ENCODE measurements around the gene CPPED1. TPM values are rescaled to one million over a fixed set of nuclear protein-coding genes. Genes with fewer than 3 reads are reported as not detected.

The CPPED1 gene
- total and polyA plus RNA-seq, 3 donors from 2014 or later: 34.3 to 84.3 (median 67.5) TPM

- TF ChIP-seq POLR2A (IDR thresholded peaks at IDR 0.05) (no peak), CTCF (IDR thresholded peaks at IDR 0.05) (no peak)
- Histone ChIP-seq H3K9me3 (no peaks in the 10 kb centered on the region), H3K27ac (no peak overlapping the region), H3K4me1 (no peaks in the 10 kb centered on the region), H3K27me3 (no peaks in the 10 kb centered on the region), H3K4me3 (no peak overlapping the region), H3K36me3 (ENCODE audit: low read depth, missing control alignments) (no peaks in the 10 kb centered on the region)
- no peak for DNase-seq
- 93 to 94% methylated on average over 5 of the region's 5 CpGs for WGBS, 2 donors
- intact Hi-C loops (cut with DNase I; ENCODE audit: low total_unique reads): no loop called here
Measured at GRCh38 chr16:12695454-12695853, 108.2 kb downstream of the CPPED1 start.

DNA sequence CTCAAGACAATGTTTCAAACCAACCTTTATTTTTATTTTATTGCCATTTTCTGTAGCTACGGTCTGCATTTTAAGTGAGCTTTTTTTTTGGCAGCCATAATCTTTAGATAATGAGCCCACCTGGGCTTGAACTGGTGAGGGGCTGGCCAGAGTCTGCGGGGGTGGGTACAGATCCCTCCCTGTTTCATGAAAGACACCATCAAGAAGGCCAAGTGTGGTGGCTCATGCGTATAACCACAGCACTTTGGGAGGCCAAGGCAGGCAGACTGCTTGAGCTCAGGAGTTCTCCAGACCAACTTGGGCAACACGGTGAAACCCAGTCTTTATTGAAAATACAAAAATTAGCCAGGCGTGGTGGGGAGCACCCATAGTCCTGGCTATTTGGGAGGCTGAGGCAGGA lies 113.7 kb downstream of the CPPED1 start:
- no peak for TF ChIP-seq CTCF (IDR thresholded peaks at IDR 0.05)
- TF ChIP-seq POLR2A (IDR thresholded peaks at IDR 0.05): no peak
- DNase-seq: no peak
- Histone ChIP-seq H3K27me3 (no peaks in the 10 kb centered on the region), H3K9me3 (no peaks in the 10 kb centered on the region), H3K4me3 (no peak overlapping the region), H3K36me3 (ENCODE audit: low read depth, missing control alignments) (no peaks in the 10 kb centered on the region), H3K4me1 (no peaks in the 10 kb centered on the region), H3K27ac (no peak overlapping the region)
- intact Hi-C loops (cut with DNase I; ENCODE audit: low total_unique reads): no loop called here
- 84 to 87% methylated on average over 4 to 5 of the region's 5 CpGs for WGBS, 2 donors

DNA sequence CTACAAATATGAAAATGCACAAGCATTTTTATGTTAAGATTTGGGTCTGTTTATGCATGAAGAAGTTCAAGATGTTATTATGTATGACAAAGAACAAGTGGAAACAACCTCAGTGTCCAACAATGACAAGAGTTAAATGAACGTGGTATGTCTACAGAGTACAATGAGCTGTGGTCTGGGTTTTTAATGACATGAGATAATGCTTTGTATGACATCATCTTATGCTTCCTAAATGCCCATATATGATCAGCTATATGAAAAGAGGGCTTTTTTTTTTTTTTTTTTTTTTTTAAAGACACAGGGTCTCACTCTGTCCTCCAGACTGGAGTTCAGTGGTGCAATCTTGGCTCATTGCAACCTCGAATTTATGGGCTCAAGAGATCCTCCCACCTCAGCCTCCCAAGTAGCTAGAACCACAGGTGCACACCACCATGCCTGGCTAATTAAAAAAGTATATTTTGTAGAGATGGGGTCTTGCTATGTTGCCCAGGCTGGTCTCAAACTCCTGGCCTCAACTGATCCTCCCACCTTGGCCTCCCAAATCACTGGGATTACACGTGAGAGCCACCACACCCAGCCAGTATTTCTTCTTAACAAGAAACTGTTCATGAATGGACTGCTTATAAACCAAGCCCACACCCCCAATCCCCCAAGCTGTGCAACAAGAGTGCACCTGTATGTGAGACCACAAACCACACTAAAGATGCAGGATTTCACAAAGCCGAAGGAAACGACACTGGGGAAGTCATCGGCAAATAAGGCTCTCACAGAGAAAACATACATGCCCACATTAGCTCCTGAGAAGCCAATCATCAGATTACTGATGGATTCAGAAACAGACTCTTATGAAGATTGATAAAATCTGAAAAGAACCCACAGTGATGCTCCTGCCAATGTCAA lies 114.5 kb downstream of the CPPED1 start:
- Histone ChIP-seq H3K4me1 (no peaks in the 10 kb centered on the region), H3K36me3 (ENCODE audit: low read depth, missing control alignments) (no peaks in the 10 kb centered on the region), H3K27me3 (no peaks in the 10 kb centered on the region), H3K9me3 (no peaks in the 10 kb centered on the region), H3K27ac (no peak overlapping the region), H3K4me3 (no peak overlapping the region)
- TF ChIP-seq POLR2A (IDR thresholded peaks at IDR 0.05) (no peak), CTCF (IDR thresholded peaks at IDR 0.05) (no peak)
- DNase-seq: no peak
- whole genome bisulfite sequencing, 2 donors: 85 to 87% methylated on average over 6 of the region's 6 CpGs
- intact Hi-C loops (cut with DNase I; ENCODE audit: low total_unique reads): no loop called here

DNA sequence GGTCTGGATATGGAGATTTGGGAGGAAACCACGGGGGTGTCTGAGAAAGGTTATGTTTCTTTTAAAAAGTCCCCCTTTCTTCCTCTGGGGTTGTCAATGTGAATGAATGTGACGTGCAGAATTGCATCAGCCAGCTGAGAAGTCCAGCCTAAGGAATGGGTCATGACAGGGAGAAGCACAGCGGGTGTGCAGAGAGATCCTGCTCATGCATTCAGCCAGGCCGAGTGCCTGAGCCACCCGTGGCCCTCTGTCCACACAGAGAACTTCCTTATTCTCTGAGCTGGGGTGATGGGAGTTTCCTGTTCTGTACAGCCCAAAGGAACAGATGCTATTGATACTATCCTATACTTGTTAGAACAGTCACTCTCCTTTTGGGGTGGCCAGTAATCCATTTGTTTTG lies 117.9 kb downstream of the CPPED1 start:
- Histone ChIP-seq H3K9me3 (no peaks in the 10 kb centered on the region), H3K27me3 (no peaks in the 10 kb centered on the region), H3K4me3 (no peak overlapping the region), H3K27ac (no peak overlapping the region), H3K36me3 (ENCODE audit: low read depth, missing control alignments) (no peaks in the 10 kb centered on the region), H3K4me1 (no peaks in the 10 kb centered on the region)
- WGBS, 2 donors: 71 to 78% methylated on average over 5 of the region's 5 CpGs
- no peak for DNase-seq
- intact Hi-C loops (cut with DNase I; ENCODE audit: low total_unique reads): no loop called here
- TF ChIP-seq POLR2A (IDR thresholded peaks at IDR 0.05): no peak
- no peak for TF ChIP-seq CTCF (IDR thresholded peaks at IDR 0.05)
